H1 (cell line): Measurements from ENCODE around the gene PHF1.

Experiments
- CREB1 ChIP-seq: IDR thresholded peaks from 2 replicates; pipeline ENCODE4 v1.6.1; 2012; ENCODE audit warnings: inconsistent platforms
- KDM5A ChIP-seq: fragments of 200-600 bp; IDR thresholded peaks from 2 replicates; pipeline ENCODE4 v1.7.1; 2012; ENCODE audit warnings: mild to moderate bottlenecking, low read length, inconsistent platforms, mixed read lengths
- MAFK ChIP-seq: IDR thresholded peaks from 2 replicates; pipeline ENCODE4 v1.6.1; 2012; ENCODE audit warnings: low read depth, mild to moderate bottlenecking, improper control_type of control experiment, low read length
- PHF8 ChIP-seq: fragments of 200-600 bp; sonication (generic); conservative IDR thresholded peaks from 2 replicates; pipeline ENCODE4 v1.7.1; 2012; ENCODE audit warnings: low read depth, mild to moderate bottlenecking, inconsistent platforms, low read length, moderate library complexity
- POLR2A ChIP-seq, 2 experiments: IDR thresholded peaks; 1 replicate in 1 of 2; 2 replicates in 1 of 2; pipeline ENCODE4 v1.6.1; 2011; ENCODE audit warnings: low read depth in 2 of 2, low read length in 2 of 2, mild to moderate bottlenecking in 2 of 2; ENCODE audit errors: control extremely low read depth in 1 of 2
- POLR2AphosphoS5 ChIP-seq: IDR thresholded peaks from 2 replicates; pipeline ENCODE4 v1.6.1; 2011; ENCODE audit warnings: low read depth, low read length
- RAD21 ChIP-seq, 2 experiments: IDR thresholded peaks in 1 of 2; conservative IDR thresholded peaks in 1 of 2; 2 replicates each; pipeline ENCODE4 v1.6.1; 2011; ENCODE audit warnings: low read depth in 2 of 2, low read length in 2 of 2, improper control_type of control experiment in 1 of 2, inconsistent platforms in 1 of 2, mild to moderate bottlenecking in 1 of 2, moderate library complexity in 1 of 2
- SP1 ChIP-seq: IDR thresholded peaks from 2 replicates; pipeline ENCODE4 v1.6.1; 2011; ENCODE audit warnings: low read depth, low read length
- SRF ChIP-seq: IDR thresholded peaks from 2 replicates; pipeline ENCODE4 v1.6.1; 2011; ENCODE audit warnings: mild to moderate bottlenecking, low read depth, low read length, moderate library complexity
- YY1 ChIP-seq: IDR thresholded peaks from 2 replicates; pipeline ENCODE4 v1.6.1; 2011; ENCODE audit warnings: low read depth, mild to moderate bottlenecking, low read length
- TF ChIP-seq, protein P1 (sequence below): IDR thresholded peaks from 2 replicates; pipeline ENCODE4 v1.6.1; 2012; ENCODE audit warnings: low read length, inconsistent platforms
- TF ChIP-seq, protein P2 (sequence below), 3 experiments: IDR thresholded peaks; 1 replicate in 2 of 3; 2 replicates in 1 of 3; pipeline versions ENCODE4 v1.5.1 to v1.6.1; 2011; ENCODE audit warnings: low read length in 3 of 3, mild to moderate bottlenecking in 3 of 3, inconsistent platforms in 2 of 3, low read depth in 1 of 3, moderate library complexity in 1 of 3; ENCODE audit not compliant: insufficient read depth in 1 of 3; ENCODE audit errors: control extremely low read depth in 1 of 3
- TF ChIP-seq, protein P3 (sequence below): IDR thresholded peaks from 2 replicates; pipeline ENCODE4 v1.6.1; 2012; ENCODE audit warnings: inconsistent platforms

DNA sequence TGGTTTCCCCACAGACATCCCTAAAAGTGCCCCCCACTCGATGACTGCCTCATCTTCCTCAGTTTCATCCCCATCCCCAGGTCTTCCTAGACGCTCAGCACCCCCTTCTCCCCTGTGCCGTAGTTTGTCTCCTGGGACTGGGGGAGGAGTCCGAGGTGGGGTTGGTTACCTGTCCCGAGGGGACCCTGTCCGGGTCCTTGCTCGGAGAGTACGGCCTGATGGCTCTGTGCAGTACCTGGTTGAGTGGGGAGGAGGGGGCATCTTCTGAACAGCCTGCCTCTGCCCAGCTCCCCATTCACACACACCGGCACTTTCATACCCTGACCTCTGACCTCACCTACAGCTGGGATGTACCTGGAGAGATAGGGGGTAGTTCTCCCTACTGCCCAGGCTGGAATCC lies 5.0 kb downstream of the PHF1 start:
- TF ChIP-seq, protein P1, sequence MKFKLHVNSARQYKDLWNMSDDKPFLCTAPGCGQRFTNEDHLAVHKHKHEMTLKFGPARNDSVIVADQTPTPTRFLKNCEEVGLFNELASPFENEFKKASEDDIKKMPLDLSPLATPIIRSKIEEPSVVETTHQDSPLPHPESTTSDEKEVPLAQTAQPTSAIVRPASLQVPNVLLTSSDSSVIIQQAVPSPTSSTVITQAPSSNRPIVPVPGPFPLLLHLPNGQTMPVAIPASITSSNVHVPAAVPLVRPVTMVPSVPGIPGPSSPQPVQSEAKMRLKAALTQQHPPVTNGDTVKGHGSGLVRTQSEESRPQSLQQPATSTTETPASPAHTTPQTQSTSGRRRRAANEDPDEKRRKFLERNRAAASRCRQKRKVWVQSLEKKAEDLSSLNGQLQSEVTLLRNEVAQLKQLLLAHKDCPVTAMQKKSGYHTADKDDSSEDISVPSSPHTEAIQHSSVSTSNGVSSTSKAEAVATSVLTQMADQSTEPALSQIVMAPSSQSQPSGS = no peak
- TF ChIP-seq, protein P2, sequence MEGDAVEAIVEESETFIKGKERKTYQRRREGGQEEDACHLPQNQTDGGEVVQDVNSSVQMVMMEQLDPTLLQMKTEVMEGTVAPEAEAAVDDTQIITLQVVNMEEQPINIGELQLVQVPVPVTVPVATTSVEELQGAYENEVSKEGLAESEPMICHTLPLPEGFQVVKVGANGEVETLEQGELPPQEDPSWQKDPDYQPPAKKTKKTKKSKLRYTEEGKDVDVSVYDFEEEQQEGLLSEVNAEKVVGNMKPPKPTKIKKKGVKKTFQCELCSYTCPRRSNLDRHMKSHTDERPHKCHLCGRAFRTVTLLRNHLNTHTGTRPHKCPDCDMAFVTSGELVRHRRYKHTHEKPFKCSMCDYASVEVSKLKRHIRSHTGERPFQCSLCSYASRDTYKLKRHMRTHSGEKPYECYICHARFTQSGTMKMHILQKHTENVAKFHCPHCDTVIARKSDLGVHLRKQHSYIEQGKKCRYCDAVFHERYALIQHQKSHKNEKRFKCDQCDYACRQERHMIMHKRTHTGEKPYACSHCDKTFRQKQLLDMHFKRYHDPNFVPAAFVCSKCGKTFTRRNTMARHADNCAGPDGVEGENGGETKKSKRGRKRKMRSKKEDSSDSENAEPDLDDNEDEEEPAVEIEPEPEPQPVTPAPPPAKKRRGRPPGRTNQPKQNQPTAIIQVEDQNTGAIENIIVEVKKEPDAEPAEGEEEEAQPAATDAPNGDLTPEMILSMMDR (IDR thresholded peaks at IDR 0.05; ENCODE audit: control extremely low read depth in 1 of 3, insufficient read depth in 1 of 3, low read depth in 1 of 3, low read length in 3 of 3) = no peak
- TF ChIP-seq RAD21 (IDR thresholded peaks at IDR 0.05 in 1 of 2, conservative IDR thresholded peaks at IDR 0.05 in 1 of 2; ENCODE audit: low read depth in 2 of 2, low read length in 2 of 2) = no peak
- no peak for TF ChIP-seq POLR2AphosphoS5
- TF ChIP-seq SP1 = no peak
- no peak for TF ChIP-seq PHF8
- no peak for TF ChIP-seq YY1
- TF ChIP-seq CREB1 = no peak
- TF ChIP-seq KDM5A = no peak
- TF ChIP-seq MAFK = no peak
- no peak; a peak in 1 of 3 replicates for TF ChIP-seq POLR2A (IDR thresholded peaks at IDR 0.05; ENCODE audit: control extremely low read depth in 1 of 2, low read depth in 2 of 2, low read length in 2 of 2)
- TF ChIP-seq SRF = no peak
- TF ChIP-seq, protein P3, sequence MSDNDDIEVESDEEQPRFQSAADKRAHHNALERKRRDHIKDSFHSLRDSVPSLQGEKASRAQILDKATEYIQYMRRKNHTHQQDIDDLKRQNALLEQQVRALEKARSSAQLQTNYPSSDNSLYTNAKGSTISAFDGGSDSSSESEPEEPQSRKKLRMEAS = no peak
